NCI-H1417 treated with DMSO at 0.1 percent for 48 hours (cell line): ENCODE data around the gene AFG3L2.

Experiments
- DNase-seq: peaks from one replicate; lab custom pipeline; 2025; lab: John Stamatoyannopoulos, UW

Gene AFG3L2

DNA sequence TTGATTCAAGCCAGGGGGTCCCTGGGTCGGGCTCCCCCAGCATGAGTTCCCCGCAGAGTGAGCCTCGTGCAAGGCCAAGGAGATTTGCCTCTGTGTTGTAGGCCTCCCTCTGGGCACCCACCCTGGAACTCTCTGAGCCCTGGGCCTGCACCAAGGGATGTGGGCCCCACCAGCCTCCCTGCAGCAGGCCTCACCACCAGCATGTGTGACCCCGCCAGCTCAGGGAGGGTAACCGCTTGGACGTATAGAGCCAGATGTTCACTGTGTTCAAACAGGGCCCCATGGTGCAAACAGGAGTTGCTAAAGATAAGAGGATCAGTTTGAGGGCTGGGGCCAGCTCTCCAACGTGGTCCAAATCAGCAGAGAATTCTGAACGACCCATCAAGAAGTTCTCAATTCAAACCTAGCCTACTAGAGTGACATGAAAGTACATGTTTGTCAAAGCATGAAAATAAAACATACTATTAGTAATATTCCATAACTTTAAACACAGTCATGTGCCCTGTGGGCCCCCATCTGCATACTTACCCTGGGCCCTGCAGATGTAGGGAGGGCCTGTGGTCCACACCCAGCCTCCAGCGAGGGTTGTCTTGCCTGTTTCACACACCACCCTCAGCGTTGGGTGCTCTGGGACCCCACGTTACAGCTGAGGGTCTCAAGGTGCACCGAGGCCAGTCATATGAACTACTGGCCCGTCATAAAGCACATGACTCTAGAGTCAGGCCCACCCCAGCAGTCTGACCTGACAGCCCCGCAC is 74.5 kb downstream of the AFG3L2 start:
- DNase-seq: no peak

GRCh38 chr18:12301263-12302005 is 75.6 kb downstream of the AFG3L2 start:
- DNase-seq: no peak

DNA sequence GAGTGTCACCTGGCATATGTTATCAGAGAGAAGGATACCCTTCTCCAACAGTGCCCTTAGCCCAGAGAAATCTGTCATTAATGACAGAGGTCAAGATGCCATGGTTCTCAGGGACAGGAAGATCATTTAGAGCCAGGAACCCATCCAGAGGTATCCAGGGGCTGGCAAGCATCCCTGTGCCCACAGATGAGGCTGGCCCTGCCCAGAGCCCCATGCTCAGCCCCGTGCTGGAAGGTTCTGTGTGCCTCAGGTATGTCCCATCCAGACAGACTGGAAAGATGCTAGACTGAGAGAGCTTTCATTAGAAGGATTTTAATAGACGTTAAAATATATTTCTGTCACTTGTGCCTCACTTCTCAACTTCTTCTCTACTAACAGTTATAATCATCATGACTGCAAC is 77.2 kb downstream of the AFG3L2 start:
- no peak for DNase-seq

- no peak for DNase-seq
These were observed 80.6 kb downstream of the AFG3L2 start for GRCh38 chr18:12296457-12296856.

DNA sequence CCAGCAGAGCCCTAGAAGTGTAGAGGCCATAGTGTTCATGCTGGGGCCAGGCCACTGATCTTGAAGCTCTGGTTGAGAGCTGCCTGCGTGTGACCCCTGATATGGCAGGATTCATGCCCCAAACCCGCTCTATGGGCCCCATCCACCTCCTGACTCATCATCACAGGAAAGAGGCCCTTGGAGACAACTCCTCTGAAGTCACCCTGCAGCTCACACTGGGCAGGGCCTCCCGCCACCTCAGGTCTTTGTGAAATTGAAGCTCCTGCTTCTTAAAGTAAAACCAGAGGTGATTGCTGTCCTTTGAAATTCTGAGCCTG is 81.0 kb downstream of the AFG3L2 start:
- no peak for DNase-seq

GRCh38 chr18:12295389-12296086 is 81.5 kb downstream of the AFG3L2 start:
- DNase-seq: no peak

GRCh38 chr18:12293831-12294230 is 83.2 kb downstream of the AFG3L2 start:
- DNase-seq: no peak

DNA sequence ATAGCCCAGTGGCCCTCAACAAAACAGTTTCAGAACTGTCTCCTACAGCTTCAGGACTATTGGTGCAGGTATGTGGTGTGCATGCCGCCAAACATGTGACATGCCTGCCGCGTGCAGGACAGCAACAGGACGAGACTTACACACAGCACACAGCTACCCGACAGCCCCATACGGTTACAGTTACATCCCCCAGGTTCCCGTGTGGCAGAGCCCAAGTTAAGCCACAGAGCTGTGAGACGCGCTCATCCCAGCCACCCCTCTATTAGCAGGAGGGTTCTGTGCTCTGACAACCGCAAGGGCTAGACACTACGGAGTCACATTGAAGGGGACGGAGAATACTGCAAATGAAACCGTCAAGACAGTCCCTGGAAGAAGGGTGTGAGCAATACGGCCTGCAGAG is 85.3 kb downstream of the AFG3L2 start:
- no peak for DNase-seq

GRCh38 chr18:12291161-12291560 is 85.9 kb downstream of the AFG3L2 start:
- no peak for DNase-seq

DNA sequence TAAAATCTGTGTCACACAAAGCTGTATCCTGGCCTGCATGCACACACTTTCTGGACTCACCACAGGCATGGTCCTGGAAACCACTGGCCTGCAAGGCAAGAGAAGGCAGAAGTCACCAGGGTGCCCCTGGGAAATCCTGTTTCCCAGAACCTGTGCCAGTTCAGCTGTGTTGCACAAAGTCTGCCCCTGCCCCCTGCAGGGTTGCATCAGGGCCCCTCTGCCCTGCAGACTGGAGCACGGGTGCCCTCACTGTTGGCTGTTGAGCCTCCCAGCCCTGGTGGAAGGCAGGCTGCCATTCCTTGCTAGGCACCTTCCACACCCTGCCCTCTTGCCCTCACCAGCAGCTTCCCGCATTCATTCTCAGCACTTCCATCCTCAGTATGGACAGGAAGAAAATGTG is 86.9 kb downstream of the AFG3L2 start:
- DNase-seq: no peak

DNA sequence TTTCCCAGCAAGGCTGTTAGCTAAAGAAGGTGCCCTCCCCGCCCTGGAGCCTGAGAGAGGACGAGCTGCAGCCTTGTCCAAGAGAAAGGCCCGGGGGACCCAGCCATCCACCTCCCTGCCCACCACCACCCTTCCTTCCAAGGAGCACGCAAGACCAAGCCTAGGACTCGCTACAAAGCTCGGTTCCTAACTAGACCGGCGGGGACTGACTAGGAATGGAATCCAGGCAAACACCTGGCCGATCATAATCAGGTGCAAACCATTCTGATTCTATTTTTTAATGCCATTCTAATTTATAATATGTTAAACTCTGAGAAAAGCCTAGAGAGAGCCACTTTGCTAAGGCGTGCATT is 88.6 kb downstream of the AFG3L2 start:
- no peak for DNase-seq

- DNase-seq: no peak
These were observed 89.2 kb downstream of the AFG3L2 start for GRCh38 chr18:12287684-12288402.

GRCh38 chr18:12287131-12287681 is 89.8 kb downstream of the AFG3L2 start:
- DNase-seq: no peak

- DNase-seq: no peak
These were observed 93.4 kb downstream of the AFG3L2 start for GRCh38 chr18:12283666-12284065.

- DNase-seq: no peak
These were observed 93.8 kb downstream of the AFG3L2 start for GRCh38 chr18:12283256-12283655.

DNA sequence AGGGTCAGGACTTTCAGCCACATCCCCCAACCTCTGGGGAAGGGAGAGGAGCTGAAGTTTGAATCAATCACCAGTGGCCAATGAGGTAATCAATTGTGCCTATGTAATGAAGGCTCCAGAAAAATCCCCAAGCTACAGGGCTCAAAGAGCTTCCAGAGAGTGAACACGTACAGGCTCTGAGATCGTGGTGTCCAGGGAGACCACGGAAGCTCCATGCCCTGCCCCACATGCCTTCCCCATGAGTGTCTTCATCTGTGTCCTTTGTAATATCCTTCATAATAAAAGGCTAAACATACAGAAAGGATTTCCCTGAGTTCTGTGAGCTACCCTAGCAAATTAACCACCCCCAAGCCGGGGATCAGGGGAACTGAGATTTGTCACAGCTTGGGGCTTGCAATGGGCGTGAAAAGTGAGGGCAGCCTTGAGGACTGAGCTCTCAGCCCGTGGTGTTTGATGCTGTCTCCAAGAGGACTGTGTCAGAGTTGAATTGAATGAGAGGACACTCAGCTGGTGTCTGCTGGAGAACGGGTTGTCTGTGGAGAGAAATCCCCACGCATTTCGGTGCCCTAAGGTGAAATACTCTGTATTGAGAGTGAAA is 94.5 kb downstream of the AFG3L2 start:
- DNase-seq: no peak

GRCh38 chr18:12281861-12282260 is 95.2 kb downstream of the AFG3L2 start:
- DNase-seq: no peak

GRCh38 chr18:12279781-12280531 is 97.1 kb downstream of the AFG3L2 start:
- no peak for DNase-seq
